ENCODE results near the gene LIX1L.
A peak's percentile ranks its signal among the peaks of the same experiment; 100 is the strongest.

DNA sequence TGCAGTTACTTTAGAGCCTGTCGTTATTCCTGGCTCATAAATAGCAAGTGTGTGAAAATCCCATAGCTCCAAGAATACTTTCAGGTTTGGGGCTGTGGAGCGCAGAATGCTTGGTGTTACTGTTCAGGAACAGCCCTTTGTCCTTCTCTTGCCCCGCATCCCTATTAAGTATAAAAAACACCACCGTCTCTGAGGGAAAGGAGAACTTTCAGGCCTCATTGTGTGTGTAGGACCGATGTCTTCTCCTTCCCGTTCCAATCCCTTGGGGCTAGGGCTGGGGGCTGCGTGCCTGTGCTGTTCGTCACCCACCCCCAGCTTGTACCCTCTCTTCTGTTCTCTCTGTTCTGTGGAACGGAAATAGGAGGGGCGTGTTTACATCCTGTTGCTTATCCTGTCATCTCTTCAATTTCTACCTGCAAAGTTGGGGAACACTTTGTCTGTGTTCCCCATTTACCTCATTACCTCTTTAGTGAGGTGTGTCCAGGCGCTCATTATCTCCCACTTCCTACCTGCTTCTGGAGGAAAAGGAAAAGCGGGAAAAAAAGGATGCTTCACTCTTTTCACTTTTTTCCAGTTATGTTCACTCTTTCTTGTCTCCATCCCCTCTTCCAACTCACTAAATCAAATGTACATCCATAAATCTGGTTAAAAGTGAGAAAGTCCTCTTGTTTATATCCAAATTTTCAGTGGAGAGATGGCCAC lies 39.4 kb upstream of the LIX1L start:
- TF ChIP-seq GATA2 (IDR thresholded peaks at IDR 0.05; ENCODE audit: low read depth, low read length) (peak; percentile 70; the same call in 1 of the 2 replicates), GATA3 (IDR thresholded peaks at IDR 0.05; ENCODE audit: low read depth, low read length) (0 out of 2 replicates have a peak, but pooled peaks have one; percentile 44)
